HG03432 (cell line): ENCODE data around the gene RPS6KB2.

Source experiments
- ATAC-seq: cut with Tn5 transposase; IDR thresholded peaks from one replicate; pipeline ENCODE4 v1.9.1; 2021; ENCODE audit warnings: mild to moderate bottlenecking, moderate library complexity; ENCODE audit not compliant: unreplicated experiment

RPS6KB2 gene

DNA sequence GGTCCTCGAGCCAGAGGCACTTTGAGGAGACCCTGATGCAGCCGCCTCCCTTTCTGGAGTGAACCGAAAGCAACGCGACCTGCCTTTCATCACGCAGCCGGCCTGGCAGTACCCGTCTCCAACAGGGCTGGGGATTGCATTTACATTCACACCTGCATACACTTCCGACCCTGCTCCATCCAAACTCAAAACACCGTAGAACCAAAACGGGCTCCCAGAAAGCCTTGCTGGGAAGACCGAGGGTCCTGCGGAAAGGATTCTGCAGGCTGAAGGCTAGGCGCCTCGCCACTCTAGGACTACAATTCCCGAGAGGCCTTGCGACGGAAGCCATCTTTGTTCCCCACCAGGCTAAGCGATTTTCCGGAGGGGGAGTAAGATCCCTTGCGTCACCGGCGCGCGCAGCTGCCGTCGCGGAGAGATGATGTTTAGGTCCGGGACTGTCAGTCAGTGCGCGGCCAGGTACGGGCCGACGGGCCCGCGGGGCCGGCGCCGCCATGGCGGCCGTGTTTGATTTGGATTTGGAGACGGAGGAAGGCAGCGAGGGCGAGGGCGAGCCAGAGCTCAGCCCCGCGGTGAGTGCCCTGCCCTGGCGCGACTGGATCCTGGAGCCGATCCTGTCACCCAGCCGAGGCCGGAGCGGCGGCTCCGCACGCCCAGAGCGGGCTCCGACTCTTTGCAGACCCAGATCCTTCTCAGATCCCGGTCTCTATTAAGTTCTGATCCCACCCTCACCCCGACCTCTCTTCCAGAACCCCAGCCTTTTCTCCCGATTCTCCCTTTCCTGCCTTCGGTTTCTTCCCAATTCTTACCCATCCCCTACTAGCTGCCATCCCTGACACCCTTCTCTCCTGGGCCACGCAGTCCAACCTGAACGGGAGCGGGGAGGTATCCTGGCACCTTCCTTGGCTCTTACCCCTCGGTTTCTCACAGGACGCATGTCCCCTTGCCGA lies at the start of gene RPS6KB2:
Gene RPS6KB2 (plus strand): TSS at position 443 of the 950 bp plus-strand sequence. CDS start 52 bp downstream, at position 495.
- ATAC-seq: peak; percentile 81

DNA sequence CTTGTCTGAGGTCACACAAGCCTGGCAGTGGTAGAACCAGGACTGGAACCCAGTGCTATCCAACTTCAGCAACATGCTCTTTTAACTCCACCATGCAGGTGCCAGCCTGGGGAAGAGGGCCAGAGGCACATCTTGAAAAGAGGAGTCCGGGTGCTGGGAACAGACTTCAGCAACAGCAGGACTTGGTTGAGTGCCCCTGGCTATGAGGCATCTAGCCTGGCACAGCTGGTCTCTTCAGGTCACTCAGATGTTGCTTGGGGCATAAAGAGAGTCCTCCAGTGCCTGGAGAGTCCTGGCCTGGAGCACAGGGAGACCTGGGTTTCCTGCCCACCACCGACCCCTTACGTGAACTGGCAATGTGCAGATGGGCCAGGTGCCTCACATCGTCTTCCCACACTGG lies 49.8 kb upstream of the RPS6KB2 start:
- ATAC-seq: no peak

DNA sequence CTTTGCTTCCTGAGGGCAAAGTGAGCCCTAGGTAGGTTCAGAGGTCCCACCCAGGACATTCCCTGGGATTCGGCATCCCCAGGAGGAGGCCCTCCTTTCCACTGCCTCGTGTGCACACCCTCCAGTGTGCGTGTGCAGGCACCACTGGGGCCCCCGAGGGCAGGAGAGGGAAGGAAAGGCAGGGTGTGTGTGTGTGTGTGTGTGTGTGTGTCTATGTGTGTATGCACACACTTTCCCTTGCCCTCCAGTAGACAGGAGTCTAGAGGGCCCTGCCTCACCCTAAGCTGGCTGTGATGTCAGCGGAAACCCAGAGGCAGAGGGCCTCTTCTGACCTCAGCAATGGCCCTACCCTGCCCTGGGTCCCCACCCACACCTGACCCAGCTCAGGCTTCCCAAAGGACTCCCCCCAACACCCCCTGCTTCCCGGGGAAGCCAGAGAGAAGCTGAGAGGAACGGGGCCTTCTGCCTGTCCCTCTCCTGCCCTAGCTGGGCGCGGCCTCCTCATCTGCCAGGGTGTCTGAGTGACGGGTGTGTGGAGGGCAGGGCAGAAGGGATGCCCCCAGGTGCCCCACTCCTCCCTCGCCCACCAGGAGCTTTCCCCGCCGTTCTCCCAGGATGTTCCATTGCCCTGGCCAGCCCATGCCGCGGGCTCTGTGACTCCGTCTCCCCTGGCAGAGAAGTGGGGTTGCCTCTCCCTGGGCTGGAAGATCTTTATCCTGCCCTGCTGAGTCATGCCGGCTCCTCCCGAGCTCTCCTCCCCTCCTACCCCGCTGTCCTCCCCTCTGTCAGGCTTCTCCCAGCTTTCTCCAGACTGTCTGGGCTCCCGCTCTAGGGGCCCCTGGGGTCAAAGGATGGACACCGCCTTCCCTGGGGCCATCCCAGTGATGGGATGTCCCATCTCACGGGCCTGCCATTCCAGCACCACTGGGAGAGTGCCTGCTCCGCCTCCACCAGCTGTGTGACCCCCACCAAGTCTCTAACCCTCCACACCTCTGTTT lies 48.9 kb upstream of the RPS6KB2 start:
- ATAC-seq: no peak

DNA sequence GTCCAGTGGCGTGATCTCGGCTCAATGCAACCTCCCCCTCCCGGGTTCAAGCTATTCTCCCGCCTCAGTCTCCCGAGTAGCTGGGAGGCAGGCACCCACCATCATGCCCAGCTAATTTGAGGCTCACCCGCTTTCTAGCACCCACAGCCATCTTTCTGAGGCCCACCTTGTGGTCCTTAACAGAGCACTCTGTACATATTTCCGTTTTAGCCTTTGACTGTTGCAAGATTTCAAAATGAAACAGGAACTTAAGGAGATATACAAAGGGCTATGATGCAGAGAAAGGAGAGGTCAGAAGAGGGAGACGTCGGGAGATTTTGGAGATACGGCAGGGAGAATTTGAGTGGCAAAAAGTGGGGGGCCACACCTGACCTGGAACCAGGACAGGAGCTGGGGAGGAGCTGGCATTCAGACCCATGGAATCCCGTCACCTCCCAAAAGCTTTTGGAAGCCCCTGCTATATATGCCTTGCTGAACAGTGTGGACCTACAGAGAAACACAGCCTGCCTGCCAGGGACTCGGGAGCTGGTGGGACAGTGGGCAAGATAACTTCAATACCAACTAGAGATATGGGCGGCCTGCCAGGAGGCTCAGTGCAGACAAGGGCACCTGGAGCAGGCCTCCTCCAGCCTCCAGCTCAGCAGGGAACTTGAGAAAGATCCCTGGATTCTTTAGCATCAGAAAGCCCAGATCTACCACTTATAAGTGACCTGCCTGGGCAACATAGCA lies 46.9 kb upstream of the RPS6KB2 start:
- no peak for ATAC-seq

DNA sequence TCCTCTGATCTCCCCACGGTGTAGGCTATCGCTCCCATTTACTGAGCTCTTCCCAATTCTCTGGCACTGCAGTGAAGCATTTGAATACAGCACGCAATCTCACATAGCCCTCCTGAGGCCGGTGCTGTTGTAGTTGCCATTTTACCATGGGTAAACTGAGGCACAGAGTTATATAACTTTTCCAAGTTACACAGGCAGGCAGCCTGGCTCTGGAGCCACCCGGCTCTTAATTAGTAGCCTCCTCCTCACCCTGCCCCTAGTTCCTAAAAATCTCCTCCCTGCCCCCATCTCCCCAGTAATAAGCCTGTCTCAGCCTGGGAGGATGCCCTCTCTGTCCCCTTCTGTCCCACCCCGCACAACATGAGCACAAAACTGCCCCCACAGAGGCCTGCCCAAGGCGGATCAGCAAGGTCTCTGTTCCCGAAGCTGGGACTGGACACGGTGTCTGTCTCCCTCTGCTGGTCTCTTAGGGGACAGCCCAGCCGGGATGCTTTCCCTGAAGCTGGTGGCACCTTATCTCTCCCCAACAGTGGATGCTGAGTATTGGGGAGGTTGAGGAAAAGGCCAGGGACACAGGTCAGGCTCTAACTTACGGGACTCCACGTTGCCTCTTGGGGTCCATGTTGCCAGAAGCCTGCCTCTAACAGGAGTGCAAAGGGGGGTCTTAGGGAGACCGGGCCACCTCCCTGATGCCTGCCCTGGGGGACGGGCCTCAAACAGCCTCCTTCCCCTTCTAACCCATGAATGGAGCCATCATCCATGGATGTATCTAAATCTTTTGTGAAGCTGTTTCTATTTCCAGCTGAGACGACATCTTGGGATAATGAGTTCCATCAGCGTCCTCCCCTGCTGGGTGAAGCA lies 45.8 kb upstream of the RPS6KB2 start:
- peak; percentile 67 for ATAC-seq

DNA sequence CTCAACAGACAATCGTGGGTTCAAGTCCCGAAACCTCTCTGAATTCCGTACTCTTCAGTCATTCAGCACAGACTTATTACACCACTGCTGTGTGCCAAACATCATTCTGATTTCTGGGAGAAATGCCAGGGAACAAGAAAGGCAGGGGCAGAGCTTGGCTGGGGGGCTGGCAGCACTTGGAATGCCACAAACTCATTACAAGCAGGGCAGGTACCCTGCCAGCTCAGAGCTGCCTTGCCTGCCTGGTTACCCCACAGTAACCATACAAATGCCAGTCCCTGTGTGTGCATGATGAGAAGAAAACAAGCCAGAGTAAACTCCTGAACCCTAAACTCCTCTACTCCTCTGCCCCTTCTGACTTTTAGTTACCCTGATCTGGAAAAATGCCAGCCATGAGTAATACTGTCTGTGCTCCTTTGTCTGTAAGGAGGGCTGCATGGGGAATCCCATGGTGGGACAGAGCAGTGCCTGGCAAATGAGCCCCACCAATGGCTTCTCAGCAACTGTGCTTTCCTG lies 43.4 kb upstream of the RPS6KB2 start:
- ATAC-seq: no peak

DNA sequence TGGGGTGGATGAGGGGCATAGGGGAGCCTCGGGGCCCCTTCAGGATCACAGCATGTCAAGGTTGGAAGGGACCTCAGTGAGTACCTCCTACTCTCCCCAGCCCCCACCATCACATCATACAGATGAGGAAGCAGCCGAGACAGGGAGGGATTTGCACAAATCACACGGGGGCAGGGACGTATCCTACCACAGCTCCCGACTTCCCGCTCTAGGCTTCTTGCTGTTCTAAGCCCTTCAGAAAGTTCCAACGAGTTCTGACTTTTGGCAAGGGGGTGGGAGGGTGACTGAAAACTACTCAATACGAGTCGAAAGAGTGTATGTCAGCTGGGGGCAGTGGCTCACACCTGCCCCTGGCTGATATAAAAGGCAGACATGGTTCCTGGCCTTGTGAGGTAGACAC lies 41.2 kb upstream of the RPS6KB2 start:
- no peak for ATAC-seq

DNA sequence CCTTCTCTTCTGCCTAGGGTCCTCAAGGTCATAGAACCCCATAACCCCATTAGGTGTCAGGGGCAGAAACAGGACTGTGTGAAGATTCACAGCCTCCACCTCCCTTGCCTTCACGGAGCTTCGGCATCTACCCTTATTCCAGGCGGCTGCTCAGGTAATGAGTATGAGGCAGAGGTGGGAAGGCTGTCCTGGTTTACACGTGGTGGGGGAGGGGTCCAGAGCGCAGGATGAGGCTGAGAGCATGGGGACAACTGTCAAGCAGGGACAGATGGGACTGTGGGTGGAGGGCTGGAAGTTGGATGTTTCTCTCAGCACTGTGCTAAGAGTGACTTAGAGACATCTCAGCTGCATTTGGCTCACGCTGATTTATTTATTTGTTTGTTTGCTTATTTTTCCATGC lies 40.8 kb upstream of the RPS6KB2 start:
- no peak for ATAC-seq

DNA sequence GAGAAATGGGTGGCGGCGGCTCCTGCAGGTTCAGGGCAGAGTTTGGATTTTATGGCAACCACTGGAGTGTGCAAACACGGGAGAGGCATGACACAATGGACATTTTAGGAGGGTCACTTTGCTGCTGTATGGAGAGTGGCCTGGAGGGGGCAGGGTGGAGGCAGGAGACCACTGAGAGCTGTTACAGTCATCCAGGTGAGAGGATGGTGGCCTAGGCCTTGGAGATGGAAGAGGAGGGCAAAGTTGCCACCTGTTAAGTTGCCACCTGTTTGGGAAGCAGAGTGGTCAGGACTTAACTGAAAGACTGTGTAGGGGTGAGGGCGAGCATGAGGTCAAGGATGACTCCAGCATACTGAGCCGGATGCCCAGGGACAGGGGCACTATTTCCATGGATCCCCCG lies 38.8 kb upstream of the RPS6KB2 start:
- ATAC-seq: no peak

DNA sequence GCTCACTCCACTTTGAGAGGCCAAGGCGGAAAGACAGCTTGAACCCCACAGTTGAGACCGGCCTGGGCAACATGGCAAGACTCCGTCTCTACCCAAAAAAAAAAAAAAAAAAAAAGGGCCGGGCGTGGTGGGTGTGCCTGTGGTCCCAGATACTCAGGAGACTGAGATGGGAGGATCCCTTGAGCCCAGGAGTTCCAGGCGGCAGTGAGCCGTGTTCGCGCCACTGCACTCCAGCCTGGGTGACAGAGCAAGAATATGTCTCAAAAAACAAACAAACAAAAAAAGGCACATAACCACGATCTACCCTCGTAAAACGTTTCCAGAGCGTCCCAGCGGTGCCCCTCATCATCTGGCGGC lies 37.4 kb upstream of the RPS6KB2 start:
- no peak for ATAC-seq

DNA sequence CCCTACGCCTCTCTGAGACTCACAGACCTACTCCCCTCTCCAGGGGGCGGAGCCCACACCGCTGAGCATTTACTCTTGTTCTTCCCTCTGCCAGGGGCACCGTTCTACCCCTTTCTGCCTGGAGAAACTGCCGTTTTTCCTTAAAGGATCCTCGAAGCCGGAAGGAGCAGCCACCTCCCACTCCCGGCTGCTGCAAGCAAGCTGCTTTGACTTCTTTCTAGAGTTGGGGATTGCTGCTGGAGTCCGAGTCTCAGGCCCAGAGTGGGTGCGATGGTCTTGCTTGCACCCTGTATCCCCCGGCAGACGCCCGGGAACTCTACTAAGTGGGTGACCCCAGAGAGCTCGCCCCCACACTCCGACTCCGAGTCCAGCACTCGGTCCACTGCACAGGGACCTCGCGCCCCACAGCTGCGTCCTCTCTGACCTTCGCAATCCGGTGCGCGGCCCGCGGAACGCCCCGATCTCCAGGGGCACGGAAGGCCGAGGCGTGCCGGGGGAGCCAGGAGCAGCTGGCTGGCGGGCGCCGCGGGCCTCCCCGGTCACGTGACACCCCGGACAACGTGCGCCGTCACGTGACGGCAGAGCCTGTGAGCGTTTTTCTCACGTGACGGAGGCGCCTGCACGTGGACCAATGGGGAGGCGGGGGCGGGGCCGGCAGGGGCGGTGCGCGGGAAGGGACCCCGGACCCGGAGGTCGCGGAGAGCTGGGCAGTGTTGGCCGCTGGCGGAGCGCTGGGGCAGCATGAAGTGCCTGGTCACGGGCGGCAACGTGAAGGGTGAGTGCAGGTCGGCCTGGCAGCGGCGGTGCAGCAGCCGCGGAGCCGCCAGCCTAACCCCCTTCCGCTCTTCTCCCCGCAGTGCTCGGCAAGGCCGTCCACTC lies 36.8 kb upstream of the RPS6KB2 start, which contains the start of gene RAD9A:
Gene RAD9A (plus strand): TSS at position 683 of the 879 bp plus-strand sequence. CDS start 59 bp downstream, at position 742.
- peak; percentile 69 for ATAC-seq

DNA sequence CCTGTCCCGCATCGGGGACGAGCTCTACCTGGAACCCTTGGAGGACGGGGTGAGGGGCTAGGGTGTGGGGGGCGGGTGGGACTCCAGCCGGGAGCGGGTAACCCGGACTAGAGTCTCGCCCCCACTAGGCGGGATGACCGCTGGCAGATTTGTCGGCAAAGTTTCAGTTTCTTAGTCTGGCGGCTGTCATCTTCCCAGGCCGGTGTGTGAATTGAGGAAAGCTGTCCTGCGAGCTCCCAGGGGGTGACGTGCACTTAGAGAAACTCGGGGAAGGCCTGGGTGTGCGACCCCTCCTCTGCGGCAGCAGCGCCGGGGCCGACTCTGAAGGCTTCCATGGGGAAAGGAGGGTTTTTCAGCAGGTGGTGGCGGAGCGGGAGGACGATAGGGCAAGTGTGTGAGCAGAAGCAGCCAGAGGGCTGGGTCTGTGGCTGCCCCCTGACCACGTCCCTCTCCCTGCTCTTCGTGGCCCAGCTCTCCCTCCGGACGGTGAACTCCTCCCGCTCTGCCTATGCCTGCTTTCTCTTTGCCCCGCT lies 36.0 kb upstream of the RPS6KB2 start:
- peak; percentile 2 for ATAC-seq

DNA sequence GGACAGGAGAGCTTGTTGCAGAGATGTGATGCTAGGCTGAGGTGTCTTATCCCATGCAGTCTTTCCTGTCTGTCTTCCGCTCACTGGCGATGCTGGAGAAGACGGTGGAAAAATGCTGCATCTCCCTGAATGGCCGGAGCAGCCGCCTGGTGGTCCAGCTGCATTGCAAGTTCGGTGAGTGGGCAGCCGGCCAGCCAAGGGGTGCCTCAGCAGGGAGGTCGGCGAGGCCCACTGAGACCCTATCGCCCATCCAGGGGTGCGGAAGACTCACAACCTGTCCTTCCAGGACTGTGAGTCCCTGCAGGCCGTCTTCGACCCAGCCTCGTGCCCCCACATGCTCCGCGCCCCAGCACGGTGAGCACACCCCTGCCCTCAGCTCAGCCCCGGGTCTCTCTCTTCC lies 34.9 kb upstream of the RPS6KB2 start:
- ATAC-seq: no peak

DNA sequence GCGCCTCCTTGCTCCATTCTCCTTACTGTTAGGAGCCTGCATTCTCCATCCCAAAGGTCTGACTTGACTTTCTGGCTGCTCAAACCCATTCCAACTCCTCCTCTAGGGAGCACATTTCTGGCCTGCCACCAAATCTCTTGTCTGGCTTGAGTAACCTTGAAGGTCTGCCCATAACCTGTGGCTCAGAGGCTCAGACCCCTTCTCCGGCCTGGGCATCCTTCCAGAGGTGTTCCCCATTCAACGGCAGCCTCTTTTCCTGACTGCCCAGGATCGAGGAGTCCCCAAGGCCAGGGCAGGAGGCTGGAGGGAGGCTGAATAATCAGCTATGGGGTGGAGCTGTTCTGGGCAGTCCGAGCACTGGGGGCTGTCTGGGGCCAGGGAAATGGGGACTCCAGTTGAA lies 34.3 kb upstream of the RPS6KB2 start:
- ATAC-seq: no peak

DNA sequence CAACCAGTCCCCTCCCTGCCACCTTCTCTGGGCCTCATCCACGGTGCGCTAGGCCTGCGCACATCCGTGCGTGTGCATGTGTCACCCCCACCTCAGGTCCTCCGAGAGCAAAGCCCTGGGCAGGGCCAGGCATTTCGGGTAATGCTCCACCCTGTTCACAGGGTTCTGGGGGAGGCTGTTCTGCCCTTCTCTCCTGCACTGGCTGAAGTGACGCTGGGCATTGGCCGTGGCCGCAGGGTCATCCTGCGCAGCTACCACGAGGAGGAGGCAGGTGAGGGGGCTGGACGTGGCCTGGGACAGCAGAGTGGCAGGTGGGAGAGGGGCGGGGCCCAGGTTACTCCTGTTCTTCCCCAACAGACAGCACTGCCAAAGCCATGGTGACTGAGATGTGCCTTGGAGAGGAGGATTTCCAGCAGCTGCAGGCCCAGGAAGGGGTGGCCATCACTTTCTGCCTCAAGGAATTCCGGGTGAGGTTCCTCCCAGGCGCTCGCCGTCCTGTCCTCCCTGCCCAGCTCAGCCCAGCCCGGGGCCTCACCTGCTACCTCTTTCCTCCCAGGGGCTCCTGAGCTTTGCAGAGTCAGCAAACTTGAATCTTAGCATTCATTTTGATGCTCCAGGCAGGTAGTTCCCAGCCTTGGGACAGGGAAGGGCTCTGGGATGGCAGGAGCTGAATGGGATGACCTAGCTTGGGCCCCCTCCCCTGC lies 32.6 kb upstream of the RPS6KB2 start:
- no peak for ATAC-seq

DNA sequence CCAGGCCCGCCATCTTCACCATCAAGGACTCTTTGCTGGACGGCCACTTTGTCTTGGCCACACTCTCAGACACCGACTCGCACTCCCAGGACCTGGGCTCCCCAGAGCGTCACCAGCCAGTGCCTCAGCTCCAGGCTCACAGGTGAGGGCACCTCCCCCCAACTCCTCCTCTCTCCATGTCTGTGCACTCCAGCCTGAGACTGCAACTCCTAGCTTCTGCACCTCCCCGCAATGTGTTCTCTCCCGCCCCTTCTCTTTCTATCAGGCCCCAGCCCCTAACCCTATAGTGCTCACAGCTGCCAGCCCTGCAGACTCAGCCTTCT lies 32.1 kb upstream of the RPS6KB2 start:
- no peak for ATAC-seq

DNA sequence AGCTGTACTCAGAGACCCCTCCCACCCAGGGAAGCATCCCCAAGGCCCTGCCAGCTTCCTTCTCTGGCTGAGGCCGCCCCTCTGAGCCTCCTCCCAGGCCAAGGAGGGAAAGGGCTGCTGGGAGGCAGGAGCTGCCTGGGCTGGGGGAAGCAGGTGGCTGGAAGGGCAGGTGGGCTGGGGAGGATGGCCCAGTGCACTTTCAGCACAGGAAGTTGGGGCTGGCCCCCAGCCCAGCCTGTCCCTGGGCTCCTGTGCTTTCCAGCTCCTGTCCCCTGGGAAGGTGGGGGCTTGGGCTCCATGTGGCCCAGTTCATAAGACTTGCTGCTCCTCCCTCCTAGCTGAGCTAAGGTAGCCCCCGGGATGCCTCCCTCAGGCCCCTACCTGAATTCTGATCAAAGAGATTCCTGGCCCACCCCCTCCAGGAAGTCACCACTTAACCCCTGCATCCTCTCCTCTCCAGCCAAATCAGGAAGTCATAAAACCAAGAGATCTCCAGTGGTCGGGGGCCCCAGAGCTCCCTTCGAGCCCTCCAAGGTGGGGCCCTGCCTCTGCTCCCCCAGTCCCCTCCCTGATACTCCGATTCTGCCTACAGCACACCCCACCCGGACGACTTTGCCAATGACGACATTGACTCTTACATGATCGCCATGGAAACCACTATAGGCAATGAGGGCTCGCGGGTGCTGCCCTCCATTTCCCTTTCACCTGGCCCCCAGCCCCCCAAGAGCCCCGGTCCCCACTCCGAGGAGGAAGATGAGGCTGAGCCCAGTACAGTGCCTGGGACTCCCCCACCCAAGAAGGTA lies 31.5 kb upstream of the RPS6KB2 start:
- ATAC-seq: no peak
